Caco-2 (cell line): ENCODE measurements around the gene TEK. TPM values are rescaled to one million over a fixed set of nuclear protein-coding genes. Genes with fewer than 3 reads are reported as not detected.

ENCODE experiments used
- BruUV-seq: library from RNA; stranded (reverse); fragments of 400-500 nt; replicated peaks from 2 replicates; lab custom pipeline; 2021; lab: Mats Ljungman, UMichigan
- CTCF ChIA-PET: fragments of 300-600 bp; sonication (Branson Sonifier 250); formaldehyde crosslinking; loops from one replicate; lab custom pipeline; 2022; ENCODE audit warnings: antibody characterized with exemption; lab: Charles Lee
- POLR2A ChIA-PET: fragments of 300-600 bp; sonication (Branson Sonifier 250); formaldehyde crosslinking; loops from one replicate; lab custom pipeline; 2022; ENCODE audit warnings: antibody characterized with exemption; lab: Charles Lee
- DNase-seq, 2 experiments: peaks; one replicate each; pipeline versions ENCODE4 v3.0.0 to v3.0.0-alpha.2; 2020 to 2022
- H3K27me3 ChIP-seq: replicated peaks from 2 replicates; pipeline ENCODE4 v1.6.0; 2011; ENCODE audit warnings: low read length; ENCODE audit not compliant: control insufficient read depth, insufficient read depth
- H3K36me3 ChIP-seq: 2 replicates; pipeline ENCODE4 v1.5.1; 2011; ENCODE audit warnings: low read length; ENCODE audit not compliant: control insufficient read depth, insufficient read depth
- H3K4me1 ChIP-seq: fragments of 250-450 bp; sonication (Bioruptor Pico); 2 replicates; pipeline ENCODE4 v1.5.1; 2020; ENCODE audit warnings: mild to moderate bottlenecking
- H3K4me3 ChIP-seq: 2 replicates; pipeline ENCODE4 v1.5.1; 2011; ENCODE audit warnings: low read depth, mild to moderate bottlenecking, control low read depth, low read length
- H3K9me3 ChIP-seq: fragments of 250-450 bp; sonication (Bioruptor Pico); 2 replicates; pipeline ENCODE4 v1.5.1; 2020; ENCODE audit warnings: mild to moderate bottlenecking, moderate library complexity
- H3K27ac Mint-ChIP-seq: one replicate; pipeline ENCODE4 v1.8.0; 2022; ENCODE audit warnings: mixed read lengths; ENCODE audit not compliant: unreplicated experiment
- H3K27me3 Mint-ChIP-seq: one replicate; pipeline ENCODE4 v1.8.0; 2022; ENCODE audit warnings: mixed read lengths; ENCODE audit not compliant: insufficient read depth, unreplicated experiment
- H3K36me3 Mint-ChIP-seq: one replicate; pipeline ENCODE4 v1.8.0; 2022; ENCODE audit warnings: mild to moderate bottlenecking, mixed read lengths; ENCODE audit not compliant: insufficient read depth, unreplicated experiment
- H3K4me1 Mint-ChIP-seq: one replicate; pipeline ENCODE4 v1.8.0; 2022; ENCODE audit warnings: low read depth, mixed read lengths; ENCODE audit not compliant: unreplicated experiment
- H3K4me3 Mint-ChIP-seq: one replicate; pipeline ENCODE4 v1.8.0; 2022; ENCODE audit warnings: mild to moderate bottlenecking, moderate library complexity, mixed read lengths; ENCODE audit not compliant: unreplicated experiment
- H3K9me3 Mint-ChIP-seq: one replicate; pipeline ENCODE4 v1.8.0; 2022; ENCODE audit warnings: mixed read lengths; ENCODE audit not compliant: unreplicated experiment
- intact Hi-C: fragments of 100-400 bp; cut with micrococcal nuclease; formaldehyde crosslinking; loops from one replicate; pipeline ENCODE4 v1.10.0; 2022; ENCODE audit not compliant: unreplicated experiment
- total RNA-seq: library from RNA; stranded (reverse); gene quantifications from 2 replicates; pipeline ENCODE4 v1.2.3, GENCODE V29; 2022
- TF ChIP-seq, protein P1 (sequence below), 2 experiments: fragments of 200-600 bp in 1 of 2; IDR thresholded peaks; 1 replicate in 1 of 2; 2 replicates in 1 of 2; pipeline versions ENCODE4 v1.5.1 to v1.8.0; 2011 to 2022; ENCODE audit warnings: antibody characterized with exemption in 1 of 2, control low read depth in 1 of 2, inconsistent platforms in 1 of 2, low read depth in 1 of 2, low read length in 1 of 2, mild to moderate bottlenecking in 1 of 2, moderate library complexity in 1 of 2; ENCODE audit not compliant: insufficient read depth in 1 of 2, severe bottlenecking in 1 of 2, unreplicated experiment in 1 of 2

TEK gene
- total RNA-seq, 1 experiment from 2014 or later = not detected

GRCh38 chr9:27085456-27085855 lies 23.6 kb upstream of the TEK start:
- no peak overlapping the region for H3K27ac Mint-ChIP-seq
- CTCF ChIA-PET = no interaction called here
- intact Hi-C loops = no loop called here

DNA sequence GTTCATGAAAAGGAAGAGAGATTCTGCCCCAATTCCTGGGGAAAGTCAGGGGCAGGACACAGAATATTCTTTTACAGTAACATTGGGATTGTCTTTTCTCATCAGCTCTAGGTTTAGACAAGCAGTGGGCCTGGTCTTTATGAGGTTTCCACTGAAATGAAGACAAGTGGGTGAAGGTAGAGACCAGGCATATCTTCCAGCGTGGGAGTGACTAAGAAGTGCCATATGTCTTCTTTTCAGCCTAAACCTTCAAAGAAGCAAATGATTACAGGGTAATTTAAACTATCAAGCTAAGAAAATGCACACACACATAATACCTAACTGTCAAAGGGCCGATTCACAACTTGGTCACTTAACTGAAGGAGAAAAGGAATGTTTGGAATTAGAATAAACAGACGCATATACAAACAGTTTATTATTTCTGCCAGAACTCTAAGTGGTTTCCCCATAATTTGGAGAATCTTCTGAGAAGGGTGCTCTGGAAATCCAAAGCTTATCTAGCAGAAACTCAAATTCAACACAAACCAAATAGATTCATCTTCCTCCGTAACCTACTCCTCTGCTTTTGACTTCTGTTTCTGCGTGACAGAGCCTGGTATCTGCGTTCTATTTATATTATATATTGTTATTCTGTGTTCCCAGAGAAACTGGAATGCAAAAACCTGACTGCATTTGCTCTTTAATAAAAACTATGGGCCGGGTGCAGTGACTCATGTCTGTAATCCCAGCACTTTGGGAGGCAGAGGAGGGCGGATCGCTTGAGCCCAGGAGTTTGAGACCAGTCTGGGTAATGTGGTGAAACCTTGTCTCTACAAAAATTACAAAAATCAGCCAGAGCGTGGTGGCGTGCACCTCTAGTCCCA lies 22.0 kb upstream of the TEK start:
- Mint-ChIP-seq H3K4me1 (no peaks in the 10 kb centered on the region), H3K36me3 (no peaks in the 10 kb centered on the region), H3K4me3 (no peak overlapping the region), H3K27me3 (no peaks in the 10 kb centered on the region), H3K9me3 (no peaks in the 10 kb centered on the region), H3K27ac (no peak overlapping the region)
- DNase-seq = no peak
- intact Hi-C loops = no loop called here
- Histone ChIP-seq H3K4me3 (no peak overlapping the region), H3K9me3 (no peaks in the 10 kb centered on the region), H3K4me1 (no peaks in the 10 kb centered on the region), H3K27me3 (no peaks in the 10 kb centered on the region), H3K36me3 (no peaks in the 10 kb centered on the region)
- ChIA-PET CTCF (no interaction called here), POLR2A (no interaction called here)
- TF ChIP-seq, protein P1, sequence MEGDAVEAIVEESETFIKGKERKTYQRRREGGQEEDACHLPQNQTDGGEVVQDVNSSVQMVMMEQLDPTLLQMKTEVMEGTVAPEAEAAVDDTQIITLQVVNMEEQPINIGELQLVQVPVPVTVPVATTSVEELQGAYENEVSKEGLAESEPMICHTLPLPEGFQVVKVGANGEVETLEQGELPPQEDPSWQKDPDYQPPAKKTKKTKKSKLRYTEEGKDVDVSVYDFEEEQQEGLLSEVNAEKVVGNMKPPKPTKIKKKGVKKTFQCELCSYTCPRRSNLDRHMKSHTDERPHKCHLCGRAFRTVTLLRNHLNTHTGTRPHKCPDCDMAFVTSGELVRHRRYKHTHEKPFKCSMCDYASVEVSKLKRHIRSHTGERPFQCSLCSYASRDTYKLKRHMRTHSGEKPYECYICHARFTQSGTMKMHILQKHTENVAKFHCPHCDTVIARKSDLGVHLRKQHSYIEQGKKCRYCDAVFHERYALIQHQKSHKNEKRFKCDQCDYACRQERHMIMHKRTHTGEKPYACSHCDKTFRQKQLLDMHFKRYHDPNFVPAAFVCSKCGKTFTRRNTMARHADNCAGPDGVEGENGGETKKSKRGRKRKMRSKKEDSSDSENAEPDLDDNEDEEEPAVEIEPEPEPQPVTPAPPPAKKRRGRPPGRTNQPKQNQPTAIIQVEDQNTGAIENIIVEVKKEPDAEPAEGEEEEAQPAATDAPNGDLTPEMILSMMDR (IDR thresholded peaks at IDR 0.05; ENCODE audit: insufficient read depth in 1 of 2, low read depth in 1 of 2, low read length in 1 of 2, severe bottlenecking in 1 of 2, unreplicated experiment in 1 of 2) = no peak
- BruUV-seq = no TSS peak

More at GRCh38 chr9:27085456-27085855, 23.6 kb upstream of the TEK start:
- Histone ChIP-seq H3K27me3 (no peaks in the 10 kb centered on the region), H3K4me1 (no peaks in the 10 kb centered on the region), H3K9me3 (no peaks in the 10 kb centered on the region), H3K36me3 (no peaks in the 10 kb centered on the region), H3K4me3 (no peak overlapping the region)
- TF ChIP-seq, protein P1 (IDR thresholded peaks at IDR 0.05; ENCODE audit: insufficient read depth in 1 of 2, low read depth in 1 of 2, low read length in 1 of 2, severe bottlenecking in 1 of 2, unreplicated experiment in 1 of 2) = no peak
- no peaks in the 10 kb centered on the region for H3K36me3 Mint-ChIP-seq
- H3K4me1 Mint-ChIP-seq = no peaks in the 10 kb centered on the region
- BruUV-seq = no TSS peak
- POLR2A ChIA-PET = no interaction called here
- DNase-seq = no peak
- no peaks in the 10 kb centered on the region for H3K27me3 Mint-ChIP-seq
- no peaks in the 10 kb centered on the region for H3K9me3 Mint-ChIP-seq
- no peak overlapping the region for H3K4me3 Mint-ChIP-seq

GRCh38 chr9:27088981-27089380 lies 20.0 kb upstream of the TEK start:
- H3K27me3 Mint-ChIP-seq = no peaks in the 10 kb centered on the region
- H3K4me3 Mint-ChIP-seq = no peak overlapping the region
- Histone ChIP-seq H3K9me3 (no peaks in the 10 kb centered on the region), H3K27me3 (no peaks in the 10 kb centered on the region), H3K4me1 (no peaks in the 10 kb centered on the region), H3K36me3 (no peaks in the 10 kb centered on the region), H3K4me3 (no peak overlapping the region)
- BruUV-seq = no TSS peak
- POLR2A ChIA-PET = no interaction called here
- intact Hi-C loops = no loop called here
- no peaks in the 10 kb centered on the region for H3K36me3 Mint-ChIP-seq
- DNase-seq = no peak
- H3K9me3 Mint-ChIP-seq = no peaks in the 10 kb centered on the region
- H3K27ac Mint-ChIP-seq = no peak overlapping the region
- CTCF ChIA-PET = no interaction called here
- no peaks in the 10 kb centered on the region for H3K4me1 Mint-ChIP-seq
- TF ChIP-seq, protein P1 (IDR thresholded peaks at IDR 0.05; ENCODE audit: insufficient read depth in 1 of 2, low read depth in 1 of 2, low read length in 1 of 2, severe bottlenecking in 1 of 2, unreplicated experiment in 1 of 2) = no peak
